Left forelimb (tissue), 1 donor: ENCODE data around the gene ATP6V0E1.

Experiments
- DNase-seq: peaks from one replicate; pipeline ENCODE4 v3.0.0-alpha.2; 2018; ENCODE audit warnings: low spot score

ATP6V0E1 gene

GRCh38 chr5:172956936-172957335, 26.6 kb upstream of the ATP6V0E1 start:
- no peak for DNase-seq

- no peak for DNase-seq
These were observed 26.1 kb upstream of the ATP6V0E1 start for GRCh38 chr5:172957458-172957857.

- DNase-seq = peak; percentile 79
These were observed 25.1 kb upstream of the ATP6V0E1 start for GRCh38 chr5:172958331-172959046.

- DNase-seq = no peak
These were observed 23.5 kb upstream of the ATP6V0E1 start for GRCh38 chr5:172959824-172960799.

- no peak for DNase-seq
These were observed 13.7 kb upstream of the ATP6V0E1 start for GRCh38 chr5:172969921-172970320.

- DNase-seq = no peak
These were observed 12.1 kb upstream of the ATP6V0E1 start for GRCh38 chr5:172971482-172971881.

- DNase-seq = no peak
These were observed 11.0 kb upstream of the ATP6V0E1 start for GRCh38 chr5:172972552-172972951.

GRCh38 chr5:172973127-172973916, 10.2 kb upstream of the ATP6V0E1 start:
- DNase-seq = no peak

- DNase-seq = no peak
These were observed 9.6 kb upstream of the ATP6V0E1 start for GRCh38 chr5:172973931-172974330.

GRCh38 chr5:172975289-172975688, 8.3 kb upstream of the ATP6V0E1 start:
- no peak for DNase-seq

- no peak for DNase-seq
These were observed 3.8 kb upstream of the ATP6V0E1 start for GRCh38 chr5:172979778-172980177.

- DNase-seq = no peak
These were observed 1.6 kb upstream of the ATP6V0E1 start for GRCh38 chr5:172981931-172982330.

- DNase-seq = peak; percentile 73
These were observed 828 bp downstream of the ATP6V0E1 start for GRCh38 chr5:172984244-172984953.

- DNase-seq = no peak
These were observed 2.0 kb downstream of the ATP6V0E1 start for GRCh38 chr5:172985596-172985995.

GRCh38 chr5:172988276-172988675, 4.7 kb downstream of the ATP6V0E1 start:
- no peak for DNase-seq

- DNase-seq = no peak
These were observed 7.2 kb downstream of the ATP6V0E1 start for GRCh38 chr5:172990776-172991175.

GRCh38 chr5:172994405-172994804, 10.8 kb downstream of the ATP6V0E1 start:
- no peak for DNase-seq

- DNase-seq = no peak
These were observed 15.9 kb downstream of the ATP6V0E1 start for GRCh38 chr5:172999372-172999973.

- no peak for DNase-seq
These were observed 16.4 kb downstream of the ATP6V0E1 start for GRCh38 chr5:172999974-173000373.

- DNase-seq = no peak
These were observed 17.8 kb downstream of the ATP6V0E1 start for GRCh38 chr5:173001229-173001841.

- no peak for DNase-seq
These were observed 19.8 kb downstream of the ATP6V0E1 start for GRCh38 chr5:173003360-173003759.
